Measurements from ENCODE around the gene SNTN. TPM values are rescaled to one million over a fixed set of nuclear protein-coding genes. Genes with fewer than 3 reads are reported as not detected.

The SNTN gene
- total and polyA plus RNA-seq, 9 of the 15 experiments (the other 6 are each of a cell fraction or from before 2014, with no cell fraction given): not detected

DNA sequence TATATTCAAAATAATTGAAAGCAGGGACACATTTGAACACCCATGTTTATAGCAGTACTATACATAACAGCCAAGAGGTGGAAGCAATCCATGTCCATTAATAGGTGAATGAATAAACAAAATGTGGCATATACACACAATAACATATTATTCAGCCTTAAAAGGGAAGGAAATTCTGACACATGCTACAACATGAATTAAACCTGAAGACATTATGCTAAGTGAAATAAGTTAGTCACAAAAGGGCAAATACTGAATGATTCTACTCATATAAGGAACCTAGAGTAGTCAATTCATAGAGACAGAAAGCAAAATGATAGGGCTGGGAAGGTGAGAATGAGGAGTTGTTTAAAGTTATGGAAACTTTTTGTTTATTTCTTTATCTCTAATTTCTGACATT is 40.9 kb downstream of the SNTN start:
- no peaks in the 10 kb centered on the region for H4K20me1 ChIP-seq (replicated peaks; ENCODE audit: control insufficient read depth, insufficient read depth, low read length)
- no peak overlapping the region for H3K4me3 ChIP-seq
- H3K27me3 ChIP-seq (ENCODE audit: control insufficient read depth in 2 of 2, insufficient read depth in 2 of 2, low read length in 2 of 2): no peaks in the 10 kb centered on the region
- ChIA-PET POLR2A (no interaction called here), CTCF (ENCODE audit: low intra/inter-chr PET ratio) (no interaction called here)
- H3K27ac ChIP-seq (ENCODE audit: extremely low read depth, low read depth, low read length): no peak overlapping the region
- H2AFZ ChIP-seq (ENCODE audit: low read depth, low read length): no peak overlapping the region
- no peak for FAIRE-seq
- H3K4me1 ChIP-seq (replicated peaks in 1 of 2; ENCODE audit: control insufficient read depth in 2 of 2, insufficient read depth in 2 of 2, low read length in 2 of 2): no peaks in the 10 kb centered on the region
- no peak overlapping the region for H3K4me2 ChIP-seq (ENCODE audit: insufficient read depth, low read length)
- H3K9me3 ChIP-seq (replicated peaks; ENCODE audit: control insufficient read depth, insufficient read depth, low read depth, low read length): no peaks in the 10 kb centered on the region
- ATAC-seq: no peak
- BruUV-seq (replicated peaks): no TSS peak
- intact Hi-C loops (cut with micrococcal nuclease): no loop called here
- no peak for DNase-seq (ENCODE audit: extremely low read depth in 1 of 4, low spot score in 3 of 4)
- H3K9me1 ChIP-seq (ENCODE audit: control insufficient read depth, insufficient read depth, low read length): no peaks in the 10 kb centered on the region
- no peaks in the 10 kb centered on the region for H3K79me2 ChIP-seq (ENCODE audit: control insufficient read depth, insufficient read depth, low read length)
- in situ Hi-C loops (cut with MboI): no loop called here
- no peaks in the 10 kb centered on the region for H3K36me3 ChIP-seq (ENCODE audit: control insufficient read depth, insufficient read depth, low read length)
- H3K9ac ChIP-seq (ENCODE audit: insufficient read depth in 1 of 2, low read depth in 2 of 2, low read length in 2 of 2): no peak overlapping the region
- TF ChIP-seq ZFX (CRISPR knock-in tag; IDR thresholded peaks at IDR 0.05) (no peak), SNIP1 (IDR thresholded peaks at IDR 0.05; ENCODE audit: low read depth) (no peak), ZNF217 (CRISPR knock-in tag; IDR thresholded peaks at IDR 0.05) (no peak), POLR3G (IDR thresholded peaks at IDR 0.05; ENCODE audit: extremely low read depth, insufficient read length, insufficient replicate concordance) (no peak), E2F6 (IDR thresholded peaks at IDR 0.05; ENCODE audit: borderline replicate concordance in 1 of 2, extremely low read depth in 1 of 2, insufficient read depth in 1 of 2, insufficient read length in 1 of 2, low read depth in 1 of 2, low read length in 1 of 2, poor library complexity in 1 of 2, severe bottlenecking in 1 of 2) (no peak), BRCA1 (IDR thresholded peaks at IDR 0.05) (no peak), BRCA1 (CRISPR knock-in tag; IDR thresholded peaks at IDR 0.05) (no peak), SOX6 (IDR thresholded peaks at IDR 0.05) (no peak), HNRNPH1 (optimal IDR thresholded peaks at IDR 0.05; ENCODE audit: low read depth, low read length) (no peak), NR1H2 (CRISPR knock-in tag; IDR thresholded peaks at IDR 0.05) (no peak)
- TF ChIP-seq, protein P1, sequence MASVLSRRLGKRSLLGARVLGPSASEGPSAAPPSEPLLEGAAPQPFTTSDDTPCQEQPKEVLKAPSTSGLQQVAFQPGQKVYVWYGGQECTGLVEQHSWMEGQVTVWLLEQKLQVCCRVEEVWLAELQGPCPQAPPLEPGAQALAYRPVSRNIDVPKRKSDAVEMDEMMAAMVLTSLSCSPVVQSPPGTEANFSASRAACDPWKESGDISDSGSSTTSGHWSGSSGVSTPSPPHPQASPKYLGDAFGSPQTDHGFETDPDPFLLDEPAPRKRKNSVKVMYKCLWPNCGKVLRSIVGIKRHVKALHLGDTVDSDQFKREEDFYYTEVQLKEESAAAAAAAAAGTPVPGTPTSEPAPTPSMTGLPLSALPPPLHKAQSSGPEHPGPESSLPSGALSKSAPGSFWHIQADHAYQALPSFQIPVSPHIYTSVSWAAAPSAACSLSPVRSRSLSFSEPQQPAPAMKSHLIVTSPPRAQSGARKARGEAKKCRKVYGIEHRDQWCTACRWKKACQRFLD (CRISPR knock-in tag; IDR thresholded peaks at IDR 0.05): no peak
- TF ChIP-seq, protein P2, sequence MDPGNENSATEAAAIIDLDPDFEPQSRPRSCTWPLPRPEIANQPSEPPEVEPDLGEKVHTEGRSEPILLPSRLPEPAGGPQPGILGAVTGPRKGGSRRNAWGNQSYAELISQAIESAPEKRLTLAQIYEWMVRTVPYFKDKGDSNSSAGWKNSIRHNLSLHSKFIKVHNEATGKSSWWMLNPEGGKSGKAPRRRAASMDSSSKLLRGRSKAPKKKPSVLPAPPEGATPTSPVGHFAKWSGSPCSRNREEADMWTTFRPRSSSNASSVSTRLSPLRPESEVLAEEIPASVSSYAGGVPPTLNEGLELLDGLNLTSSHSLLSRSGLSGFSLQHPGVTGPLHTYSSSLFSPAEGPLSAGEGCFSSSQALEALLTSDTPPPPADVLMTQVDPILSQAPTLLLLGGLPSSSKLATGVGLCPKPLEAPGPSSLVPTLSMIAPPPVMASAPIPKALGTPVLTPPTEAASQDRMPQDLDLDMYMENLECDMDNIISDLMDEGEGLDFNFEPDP (CRISPR knock-in tag; IDR thresholded peaks at IDR 0.05): no peak
- TF ChIP-seq, protein P3, sequence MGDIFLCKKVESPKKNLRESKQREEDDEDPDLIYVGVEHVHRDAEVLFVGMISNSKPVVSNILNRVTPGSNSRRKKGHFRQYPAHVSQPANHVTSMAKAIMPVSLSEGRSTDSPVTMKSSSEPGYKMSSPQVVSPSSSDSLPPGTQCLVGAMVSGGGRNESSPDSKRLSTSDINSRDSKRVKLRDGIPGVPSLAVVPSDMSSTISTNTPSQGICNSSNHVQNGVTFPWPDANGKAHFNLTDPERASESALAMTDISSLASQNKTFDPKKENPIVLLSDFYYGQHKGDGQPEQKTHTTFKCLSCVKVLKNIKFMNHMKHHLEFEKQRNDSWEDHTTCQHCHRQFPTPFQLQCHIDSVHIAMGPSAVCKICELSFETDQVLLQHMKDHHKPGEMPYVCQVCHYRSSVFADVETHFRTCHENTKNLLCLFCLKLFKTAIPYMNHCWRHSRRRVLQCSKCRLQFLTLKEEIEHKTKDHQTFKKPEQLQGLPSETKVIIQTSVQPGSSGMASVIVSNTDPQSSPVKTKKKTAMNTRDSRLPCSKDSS (IDR thresholded peaks at IDR 0.05; ENCODE audit: low read depth, partially characterized antibody): no peak
- TF ChIP-seq, protein P4, sequence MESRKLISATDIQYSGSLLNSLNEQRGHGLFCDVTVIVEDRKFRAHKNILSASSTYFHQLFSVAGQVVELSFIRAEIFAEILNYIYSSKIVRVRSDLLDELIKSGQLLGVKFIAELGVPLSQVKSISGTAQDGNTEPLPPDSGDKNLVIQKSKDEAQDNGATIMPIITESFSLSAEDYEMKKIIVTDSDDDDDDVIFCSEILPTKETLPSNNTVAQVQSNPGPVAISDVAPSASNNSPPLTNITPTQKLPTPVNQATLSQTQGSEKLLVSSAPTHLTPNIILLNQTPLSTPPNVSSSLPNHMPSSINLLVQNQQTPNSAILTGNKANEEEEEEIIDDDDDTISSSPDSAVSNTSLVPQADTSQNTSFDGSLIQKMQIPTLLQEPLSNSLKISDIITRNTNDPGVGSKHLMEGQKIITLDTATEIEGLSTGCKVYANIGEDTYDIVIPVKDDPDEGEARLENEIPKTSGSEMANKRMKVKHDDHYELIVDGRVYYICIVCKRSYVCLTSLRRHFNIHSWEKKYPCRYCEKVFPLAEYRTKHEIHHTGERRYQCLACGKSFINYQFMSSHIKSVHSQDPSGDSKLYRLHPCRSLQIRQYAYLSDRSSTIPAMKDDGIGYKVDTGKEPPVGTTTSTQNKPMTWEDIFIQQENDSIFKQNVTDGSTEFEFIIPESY (CRISPR knock-in tag; IDR thresholded peaks at IDR 0.05): no peak

Measured in K562 (cell line).